Measurements from ENCODE around the gene ETV4.

Gene ETV4

DNA sequence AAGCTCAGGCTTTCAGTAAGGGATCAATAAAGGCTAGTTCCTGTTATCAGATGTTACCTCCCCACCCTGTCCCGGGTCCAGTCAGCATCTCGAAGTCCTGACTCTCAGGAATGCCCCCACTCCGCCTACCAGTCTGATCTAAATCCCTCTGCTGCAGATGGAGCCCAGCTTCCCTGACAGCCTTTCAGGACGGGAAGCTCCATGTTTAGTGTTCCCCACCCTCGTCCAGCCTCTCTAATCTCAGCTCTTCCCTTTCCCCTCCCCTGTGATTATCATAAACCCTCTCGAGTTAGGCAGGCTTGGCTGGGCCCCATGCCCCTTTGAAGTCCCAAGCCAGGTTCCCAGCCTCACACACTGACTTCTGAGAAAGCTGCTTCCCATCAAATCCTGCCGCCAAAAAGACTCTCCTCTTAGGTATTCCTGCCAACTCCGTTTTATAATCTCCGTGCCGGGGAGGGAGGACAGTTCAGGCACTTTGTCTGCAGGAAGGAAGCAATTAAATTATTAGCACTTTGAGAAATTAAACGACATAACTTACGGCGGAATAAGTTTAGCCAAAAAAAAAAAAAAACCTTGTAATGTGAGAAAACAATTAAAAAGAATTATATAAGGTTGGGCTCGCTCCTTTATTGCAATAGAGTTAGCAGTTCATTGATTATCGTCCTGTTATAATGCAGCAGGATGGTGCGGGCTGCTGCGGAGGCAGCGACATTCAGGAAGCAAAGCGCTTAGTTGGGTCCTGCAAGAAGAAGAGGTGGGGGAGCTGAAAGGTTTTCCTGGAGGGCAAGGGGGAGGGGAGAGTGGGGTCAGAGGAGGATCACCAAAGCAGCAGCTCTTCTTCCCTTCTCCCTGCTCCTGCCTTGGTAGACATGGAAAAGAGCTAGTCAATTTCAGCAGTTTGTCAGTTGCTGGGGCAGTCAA, 16.8 kb upstream of the ETV4 start:
- H3K4me1 ChIP-seq = peaks cover 10% of the 10 kb centered on the region; the same call in 1 of the 2 replicates
- peak; percentile 31 to 39 for DNase-seq (ENCODE audit: low spot score in 2 of 2)
- H3K36me3 ChIP-seq (replicated peaks) = no peaks in the 10 kb centered on the region
- no peak overlapping the region for H3K4me3 ChIP-seq
- H3K27me3 ChIP-seq (ENCODE audit: low read depth) = no peaks in the 10 kb centered on the region
- in situ Hi-C loops (cut with MboI; ENCODE audit: low sequenced_read_pairs) = no loop called here
- H3K9me3 ChIP-seq = no peaks in the 10 kb centered on the region

DNA sequence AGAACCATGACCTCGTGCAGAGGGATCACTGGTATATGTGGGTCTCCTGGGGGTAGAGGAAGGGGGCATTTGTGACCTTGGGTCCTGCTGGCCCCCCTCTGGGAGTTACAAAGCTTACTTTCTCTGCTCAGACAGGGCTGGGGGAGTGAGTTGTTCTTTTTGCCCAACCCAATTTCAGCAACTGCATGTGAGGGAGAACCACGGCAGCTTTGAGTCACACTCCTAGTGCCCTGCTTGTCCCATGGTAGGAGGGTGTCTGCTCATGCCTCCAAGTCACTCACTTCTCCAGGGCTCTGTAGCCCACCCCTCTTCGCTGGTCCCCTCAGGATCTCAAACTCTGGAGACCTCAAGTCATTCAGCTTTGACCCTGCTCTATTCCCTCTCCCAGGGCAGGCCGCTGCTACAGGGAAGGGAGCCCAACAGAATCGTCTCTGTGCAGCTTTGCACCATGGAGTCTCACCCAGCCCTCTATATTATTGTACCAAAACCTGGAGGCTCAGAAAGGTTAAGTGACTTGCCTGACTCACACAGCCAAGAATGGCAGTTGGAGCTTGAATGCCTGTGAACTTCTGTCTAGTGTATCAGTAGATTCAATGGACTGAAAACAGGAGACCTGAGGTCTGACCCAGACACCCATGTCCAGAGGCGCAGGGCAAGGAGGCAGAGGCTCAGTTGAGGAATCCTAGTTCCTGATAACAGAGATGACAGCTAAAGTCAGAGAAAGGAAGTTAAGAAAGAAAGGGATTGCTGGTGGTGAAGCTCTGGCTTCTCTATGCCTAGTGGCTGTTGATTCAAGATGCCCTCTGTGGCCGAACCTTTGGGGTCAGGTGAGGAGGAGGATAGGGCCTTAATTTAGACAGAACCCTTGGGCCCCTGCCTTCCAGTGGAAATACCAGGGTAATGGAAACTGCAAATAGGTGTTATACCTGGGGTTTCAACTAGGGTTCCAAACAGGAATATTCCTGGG, 14.6 kb upstream of the ETV4 start:
- H3K36me3 ChIP-seq (replicated peaks) = no peaks in the 10 kb centered on the region
- no peak for DNase-seq (ENCODE audit: low spot score in 2 of 2)
- in situ Hi-C loops (cut with MboI; ENCODE audit: low sequenced_read_pairs) = no loop called here

DNA sequence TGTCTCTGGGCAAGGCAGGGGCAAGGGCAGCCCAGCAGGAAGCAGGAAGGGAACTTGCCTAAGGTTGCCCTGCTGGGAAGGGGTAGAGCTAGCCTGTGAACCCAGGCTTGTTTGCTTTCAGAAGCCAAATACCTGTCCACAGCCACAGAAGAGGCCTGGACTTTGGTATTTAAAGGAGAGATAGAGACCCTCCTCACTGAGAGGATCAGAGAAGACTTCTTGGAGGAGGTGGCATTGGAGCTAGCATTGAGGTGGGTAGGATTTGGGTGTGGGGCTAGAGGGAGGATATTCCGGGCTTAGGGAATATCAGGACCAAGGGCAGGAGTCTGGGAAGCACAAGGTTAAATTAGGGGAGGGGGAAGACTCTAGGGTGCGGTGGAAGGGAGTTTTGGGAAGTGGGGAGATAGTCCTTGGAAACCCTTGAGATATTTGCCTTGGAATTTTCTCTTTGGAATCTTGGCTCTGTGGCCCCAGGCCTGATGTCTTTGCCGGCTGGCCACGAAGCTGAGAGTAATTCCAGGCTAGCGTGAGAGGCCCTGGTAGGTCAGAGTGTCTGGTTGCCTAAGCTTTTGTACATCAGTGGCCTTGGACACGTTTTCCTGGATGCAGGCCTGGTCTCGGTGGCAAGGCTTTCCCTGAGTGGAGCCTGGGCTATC, 13.1 kb upstream of the ETV4 start:
- no peaks in the 10 kb centered on the region for H3K9me3 ChIP-seq
- in situ Hi-C loops (cut with MboI; ENCODE audit: low sequenced_read_pairs) = no loop called here
- H3K36me3 ChIP-seq (replicated peaks) = no peaks in the 10 kb centered on the region
- no peak for DNase-seq (ENCODE audit: low spot score in 2 of 2)
- H3K27me3 ChIP-seq (ENCODE audit: low read depth) = no peaks in the 10 kb centered on the region
- H3K4me3 ChIP-seq = no peak overlapping the region
- H3K4me1 ChIP-seq = peaks cover 10% of the 10 kb centered on the region

More for the DNA sequence above, 14.6 kb upstream of the ETV4 start:
- no peak overlapping the region for H3K4me3 ChIP-seq
- H3K9me3 ChIP-seq = no peaks in the 10 kb centered on the region
- no peaks in the 10 kb centered on the region for H3K27me3 ChIP-seq (ENCODE audit: low read depth)
- peaks cover 10% of the 10 kb centered on the region; the same call in 1 of the 2 replicates for H3K4me1 ChIP-seq

GRCh38 chr17:43558805-43559160, 12.6 kb upstream of the ETV4 start:
- in situ Hi-C loops (cut with MboI; ENCODE audit: low sequenced_read_pairs) = no loop called here
- H3K36me3 ChIP-seq (replicated peaks) = no peaks in the 10 kb centered on the region
- H3K9me3 ChIP-seq = no peaks in the 10 kb centered on the region
- H3K4me1 ChIP-seq = peaks cover 10% of the 10 kb centered on the region
- no peak overlapping the region for H3K4me3 ChIP-seq
- DNase-seq (ENCODE audit: low spot score in 2 of 2) = no peak
- H3K27me3 ChIP-seq (ENCODE audit: low read depth) = no peaks in the 10 kb centered on the region

DNA sequence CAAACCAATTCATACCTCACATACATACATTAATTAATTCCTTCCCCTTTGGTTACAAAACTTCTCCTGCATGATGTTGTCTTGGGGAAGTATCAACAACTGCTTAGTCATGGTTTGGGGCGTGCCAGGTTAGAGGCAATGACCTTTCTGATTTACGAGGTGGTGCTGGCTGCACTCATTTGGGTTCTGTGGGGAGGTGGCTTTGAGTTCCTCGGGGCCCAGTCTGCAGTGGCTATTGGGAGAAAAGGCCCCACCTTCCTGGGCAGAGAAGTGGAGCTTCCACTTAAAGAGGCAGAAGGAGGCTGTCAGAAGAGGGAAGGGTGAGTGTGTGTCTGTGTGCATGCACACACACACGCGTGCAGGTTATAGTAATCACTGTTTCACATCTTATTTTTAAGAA, 10.2 kb upstream of the ETV4 start:
- no peak for DNase-seq (ENCODE audit: low spot score in 2 of 2)
- H3K4me1 ChIP-seq = no peaks in the 10 kb centered on the region; the same call in 1 of the 2 replicates

GRCh38 chr17:43554857-43555256, 8.7 kb upstream of the ETV4 start:
- H3K4me1 ChIP-seq = no peaks in the 10 kb centered on the region; the same call in 1 of the 2 replicates
- no peak for DNase-seq (ENCODE audit: low spot score in 2 of 2)
- H3K36me3 ChIP-seq (replicated peaks) = no peaks in the 10 kb centered on the region
- no peak overlapping the region for H3K4me3 ChIP-seq
- in situ Hi-C loops (cut with MboI; ENCODE audit: low sequenced_read_pairs) = no loop called here
- H3K9me3 ChIP-seq = no peaks in the 10 kb centered on the region
- no peaks in the 10 kb centered on the region for H3K27me3 ChIP-seq (ENCODE audit: low read depth)

More for the DNA sequence above, 10.2 kb upstream of the ETV4 start:
- no peaks in the 10 kb centered on the region for H3K27me3 ChIP-seq (ENCODE audit: low read depth)
- no peaks in the 10 kb centered on the region for H3K9me3 ChIP-seq
- no peak overlapping the region for H3K4me3 ChIP-seq
- H3K36me3 ChIP-seq (replicated peaks) = no peaks in the 10 kb centered on the region
- in situ Hi-C loops (cut with MboI; ENCODE audit: low sequenced_read_pairs) = no loop called here

DNA sequence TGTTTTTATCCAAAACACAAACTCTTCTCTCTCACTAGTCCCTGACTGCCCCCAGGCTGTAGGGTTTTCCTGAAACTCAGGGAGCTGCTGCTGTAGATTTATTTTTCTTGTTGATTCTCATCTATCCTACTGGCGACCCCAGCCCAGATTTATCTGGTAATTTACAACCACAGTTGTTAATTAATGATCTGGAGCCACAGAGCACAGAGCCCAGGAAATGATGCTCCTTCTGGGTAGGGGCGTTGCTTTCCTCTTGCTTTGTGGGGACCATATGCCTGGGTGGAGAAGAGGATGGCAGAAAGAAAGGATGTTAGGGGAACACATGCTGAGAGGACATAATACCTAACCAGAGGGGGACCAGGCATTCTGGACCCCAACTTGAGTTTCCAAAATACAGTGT, 7.4 kb upstream of the ETV4 start:
- no peak for DNase-seq (ENCODE audit: low spot score in 2 of 2)
- Histone ChIP-seq H3K4me1 (peaks cover 7% of the 10 kb centered on the region), H3K36me3 (replicated peaks) (no peaks in the 10 kb centered on the region), H3K4me3 (no peak overlapping the region), H3K9me3 (no peaks in the 10 kb centered on the region), H3K27me3 (ENCODE audit: low read depth) (no peaks in the 10 kb centered on the region)
- in situ Hi-C loops (cut with MboI; ENCODE audit: low sequenced_read_pairs) = no loop called here

- in situ Hi-C loops (cut with MboI; ENCODE audit: low sequenced_read_pairs) = no loop called here
- peaks cover 4% of the 10 kb centered on the region for H3K27me3 ChIP-seq (ENCODE audit: low read depth)
- no peak overlapping the region for H3K4me3 ChIP-seq
Observed at GRCh38 chr17:43552229-43552837, 6.2 kb upstream of the ETV4 start.

DNA sequence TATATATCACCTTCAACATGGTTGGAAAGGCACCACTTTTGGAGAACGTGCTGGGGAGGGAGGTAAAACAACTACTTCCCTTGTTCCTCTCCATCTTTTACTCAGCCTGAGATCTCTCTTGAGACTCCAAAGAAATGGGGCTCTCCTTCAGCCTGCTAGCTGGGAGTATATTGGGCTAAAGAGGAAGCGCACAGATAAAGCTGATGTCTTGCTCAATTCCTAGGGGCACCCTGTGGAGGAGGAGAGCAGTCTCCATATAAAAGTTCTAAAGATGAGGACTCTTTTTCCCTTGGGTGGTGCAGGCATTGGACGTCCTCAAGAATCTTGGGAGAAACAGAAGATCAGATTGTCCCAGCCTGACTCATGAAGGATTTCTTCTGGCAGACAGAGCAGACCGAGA, 4.6 kb upstream of the ETV4 start:
- in situ Hi-C loops (cut with MboI; ENCODE audit: low sequenced_read_pairs) = no loop called here
- Histone ChIP-seq H3K36me3 (replicated peaks) (no peaks in the 10 kb centered on the region), H3K4me1 (peaks cover 7% of the 10 kb centered on the region), H3K4me3 (no peak overlapping the region), H3K27me3 (ENCODE audit: low read depth) (peaks cover 10% of the 10 kb centered on the region), H3K9me3 (no peaks in the 10 kb centered on the region)
- no peak for DNase-seq (ENCODE audit: low spot score in 2 of 2)

More at GRCh38 chr17:43552229-43552837, 6.2 kb upstream of the ETV4 start:
- no peaks in the 10 kb centered on the region for H3K36me3 ChIP-seq (replicated peaks)
- H3K4me1 ChIP-seq = peaks cover 7% of the 10 kb centered on the region
- no peak for DNase-seq (ENCODE audit: low spot score in 2 of 2)
- H3K9me3 ChIP-seq = no peaks in the 10 kb centered on the region

GRCh38 chr17:43549496-43549895, 3.4 kb upstream of the ETV4 start:
- Histone ChIP-seq H3K27me3 (ENCODE audit: low read depth) (peaks cover 10% of the 10 kb centered on the region), H3K4me3 (no peak overlapping the region), H3K36me3 (replicated peaks) (no peaks in the 10 kb centered on the region), H3K4me1 (peaks cover 13% of the 10 kb centered on the region), H3K9me3 (no peaks in the 10 kb centered on the region)
- in situ Hi-C loops (cut with MboI; ENCODE audit: low sequenced_read_pairs) = no loop called here
- DNase-seq (ENCODE audit: low spot score in 2 of 2) = peak in 1 of 2 experiments; percentile 46

- Histone ChIP-seq H3K4me1 (peaks cover 19% of the 10 kb centered on the region), H3K27me3 (ENCODE audit: low read depth) (peaks cover 10% of the 10 kb centered on the region), H3K9me3 (no peaks in the 10 kb centered on the region), H3K4me3 (no peak overlapping the region), H3K36me3 (replicated peaks) (no peaks in the 10 kb centered on the region)
- in situ Hi-C loops (cut with MboI; ENCODE audit: low sequenced_read_pairs) = no loop called here
- DNase-seq (ENCODE audit: low spot score in 2 of 2) = no peak
Observed at GRCh38 chr17:43548689-43549379, 2.7 kb upstream of the ETV4 start.

DNA sequence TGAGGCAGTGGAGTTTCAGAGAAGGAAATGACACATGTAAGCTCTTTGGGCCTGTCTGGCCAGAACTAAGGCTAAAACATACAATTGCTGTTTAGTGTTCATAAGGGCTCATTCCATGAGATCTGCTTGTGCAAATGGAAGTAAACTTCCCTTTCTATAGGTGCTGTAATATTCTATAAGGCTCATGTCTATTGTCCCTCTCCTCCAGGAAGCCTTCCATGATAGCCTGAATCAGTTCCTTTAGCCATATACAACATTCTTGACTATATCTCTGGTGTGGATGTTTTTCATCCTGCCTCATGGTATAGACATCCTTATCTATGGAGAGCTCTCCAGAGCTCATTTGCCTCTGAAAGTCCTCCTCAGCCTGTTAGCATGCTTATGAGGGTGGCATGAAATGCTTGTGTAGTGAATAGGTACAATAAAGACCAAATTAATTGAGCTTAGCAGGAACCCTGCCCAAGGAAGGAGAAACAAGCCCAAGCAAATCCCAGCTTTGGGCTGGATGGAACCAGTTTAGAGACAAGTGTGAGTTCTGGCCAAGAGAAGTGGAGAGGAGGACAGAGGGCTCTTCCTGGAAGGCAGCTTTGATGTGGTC, 1.6 kb upstream of the ETV4 start:
- Histone ChIP-seq H3K4me1 (peaks cover 21% of the 10 kb centered on the region), H3K9me3 (no peaks in the 10 kb centered on the region), H3K4me3 (no peak overlapping the region), H3K36me3 (replicated peaks) (no peaks in the 10 kb centered on the region), H3K27me3 (ENCODE audit: low read depth) (peaks cover 10% of the 10 kb centered on the region)
- in situ Hi-C loops (cut with MboI; ENCODE audit: low sequenced_read_pairs) = no loop called here
- DNase-seq (ENCODE audit: low spot score in 2 of 2) = no peak
